ENCODE measurements around the gene RASGRF1.
A peak's percentile ranks its signal among the peaks of the same experiment; 100 is the strongest.
"Not testable (repeated sequence)": the region's sequence is repeated elsewhere in the genome, so short reads cannot be mapped to it uniquely, and the experiment has no call there.

Gene RASGRF1

GRCh38 chr15:79003301-79003700, 87.3 kb downstream of the RASGRF1 start:
- DNase-seq: peak; percentile 21

GRCh38 chr15:79002581-79002980, 88.0 kb downstream of the RASGRF1 start:
- peak; percentile 4 for DNase-seq

GRCh38 chr15:78999636-79000035, 90.9 kb downstream of the RASGRF1 start:
- DNase-seq: no peak

GRCh38 chr15:78998526-78998925, 92.1 kb downstream of the RASGRF1 start:
- DNase-seq: no peak

GRCh38 chr15:78997981-78998499, 92.5 kb downstream of the RASGRF1 start:
- no peak for DNase-seq

- DNase-seq: no peak
Measured at GRCh38 chr15:78996894-78997275, 93.7 kb downstream of the RASGRF1 start.

GRCh38 chr15:78995921-78996893, 94.4 kb downstream of the RASGRF1 start:
- no peak for DNase-seq

- DNase-seq: not testable (repeated sequence)
Measured at GRCh38 chr15:78995161-78995560, 95.4 kb downstream of the RASGRF1 start.

GRCh38 chr15:78993931-78994530, 96.5 kb downstream of the RASGRF1 start:
- no peak for DNase-seq

GRCh38 chr15:78993257-78993930, 97.2 kb downstream of the RASGRF1 start:
- DNase-seq: no peak

- peak; percentile 12 for DNase-seq
Measured at GRCh38 chr15:78992416-78993256, 97.9 kb downstream of the RASGRF1 start.

- no peak for DNase-seq
Measured at GRCh38 chr15:78991879-78992278, 98.7 kb downstream of the RASGRF1 start.

- DNase-seq: peak; percentile 20
Measured at GRCh38 chr15:78991476-78991875, 99.1 kb downstream of the RASGRF1 start.

GRCh38 chr15:78990278-78990677, 100.3 kb downstream of the RASGRF1 start:
- DNase-seq: no peak

GRCh38 chr15:78989701-78990240, 100.8 kb downstream of the RASGRF1 start:
- no peak for DNase-seq

- DNase-seq: peak; percentile 95
Measured at GRCh38 chr15:78988361-78988911, 102.1 kb downstream of the RASGRF1 start.

GRCh38 chr15:78987556-78988360, 102.8 kb downstream of the RASGRF1 start:
- no peak for DNase-seq

- DNase-seq: no peak
Measured at GRCh38 chr15:78985859-78986475, 104.6 kb downstream of the RASGRF1 start.

- DNase-seq: no peak
Measured at GRCh38 chr15:78984041-78984440, 106.5 kb downstream of the RASGRF1 start.

- DNase-seq: no peak
Measured at GRCh38 chr15:78983146-78983918, 107.2 kb downstream of the RASGRF1 start.

Data from fibroblast of skin of right quadriceps (primary cell).